ENCODE measurements around the gene LRFN4.
A peak's percentile ranks its signal among the peaks of the same experiment; 100 is the strongest.

The LRFN4 gene

DNA sequence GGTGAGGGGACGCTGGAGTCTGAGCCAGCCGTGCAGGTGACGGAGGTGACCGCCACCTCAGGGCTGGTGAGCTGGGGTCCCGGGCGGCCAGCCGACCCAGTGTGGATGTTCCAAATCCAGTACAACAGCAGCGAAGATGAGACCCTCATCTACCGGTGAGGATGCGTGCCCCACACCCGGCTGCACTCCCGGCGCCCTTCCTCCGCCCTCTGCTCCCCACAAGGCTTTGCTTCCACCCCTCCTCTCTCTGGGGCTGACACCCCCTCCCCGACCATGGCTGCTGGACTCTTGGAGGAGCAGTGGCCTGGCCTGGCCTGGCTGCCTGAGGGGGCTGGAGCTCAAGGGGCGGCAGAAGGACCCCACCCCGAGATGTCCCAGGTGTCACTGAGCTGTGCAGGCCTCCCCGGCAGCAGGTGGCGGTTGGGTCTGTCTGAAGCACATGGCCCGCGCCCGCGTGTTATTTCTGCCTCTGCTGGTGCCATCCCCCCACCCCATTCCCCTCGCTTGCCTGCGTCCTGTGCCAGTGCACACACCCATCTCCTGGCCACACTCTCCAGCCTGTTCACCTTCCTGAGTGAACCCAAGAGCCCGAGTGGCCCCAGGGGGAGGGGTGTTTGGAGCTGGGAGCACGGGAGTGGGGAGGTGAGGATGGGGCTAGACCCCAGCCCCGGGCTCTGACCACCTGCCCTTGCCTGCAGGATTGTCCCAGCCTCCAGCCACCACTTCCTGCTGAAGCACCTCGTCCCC is 2.2 kb downstream of the LRFN4 start:
- no peak for DNase-seq

- DNase-seq: no peak
Observed at GRCh38 chr11:66859686-66860448, 3.0 kb downstream of the LRFN4 start.

DNA sequence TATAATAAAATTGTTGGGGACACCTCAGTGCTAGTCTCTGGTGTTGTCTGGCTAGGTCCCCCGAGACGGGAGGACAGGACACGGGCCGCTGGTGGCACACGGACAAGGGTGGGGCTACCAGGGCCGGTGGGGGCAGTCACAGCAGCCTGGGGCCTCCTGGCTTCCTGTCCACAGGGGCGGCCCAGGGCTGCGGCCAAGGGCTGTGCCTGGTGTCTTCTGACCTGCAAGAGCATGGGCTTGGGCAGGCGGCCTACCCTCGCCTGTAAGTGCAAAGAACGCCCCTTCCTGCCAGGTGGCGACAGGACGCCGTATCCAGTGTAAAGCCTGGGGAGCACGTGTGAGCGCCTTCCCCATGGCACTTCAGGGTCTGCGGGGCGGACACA is 3.6 kb downstream of the LRFN4 start:
- no peak for DNase-seq

DNA sequence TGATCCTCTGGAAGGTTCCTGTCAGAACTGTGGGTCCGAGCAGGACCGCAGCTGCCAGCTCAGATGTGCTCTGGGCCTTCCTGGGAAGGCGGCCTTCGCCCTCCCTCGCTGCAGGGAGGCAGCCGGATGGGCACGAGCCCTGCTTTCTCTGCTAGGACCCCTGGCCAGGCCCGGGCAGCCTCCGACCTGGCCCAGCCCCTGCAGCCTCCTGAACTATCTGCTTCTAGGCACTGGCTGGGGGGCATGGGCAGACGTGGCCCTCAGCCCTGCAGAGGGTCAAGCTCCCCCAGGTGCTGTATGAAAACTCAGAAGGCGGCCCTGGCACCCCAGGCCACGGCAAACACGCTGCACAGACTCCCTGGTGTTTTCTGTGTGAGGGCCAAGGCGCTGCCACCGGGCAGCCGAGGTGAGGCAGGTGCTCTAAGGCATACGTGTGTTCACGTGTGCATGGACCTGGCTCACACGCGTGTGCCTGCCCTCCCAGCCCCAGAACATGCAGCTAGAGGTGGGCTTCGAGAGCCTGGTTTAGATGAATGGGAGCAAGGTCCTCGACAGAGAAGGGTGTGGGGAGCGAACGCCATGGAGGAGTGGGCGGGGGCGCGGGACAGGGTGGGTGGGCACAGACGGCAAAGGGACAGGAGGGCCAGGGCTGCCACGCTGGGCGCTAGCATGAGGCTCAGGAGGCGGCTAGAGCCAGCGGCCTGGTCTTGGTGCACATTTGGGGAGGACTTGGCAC is 4.3 kb downstream of the LRFN4 start:
- no peak for DNase-seq

DNA sequence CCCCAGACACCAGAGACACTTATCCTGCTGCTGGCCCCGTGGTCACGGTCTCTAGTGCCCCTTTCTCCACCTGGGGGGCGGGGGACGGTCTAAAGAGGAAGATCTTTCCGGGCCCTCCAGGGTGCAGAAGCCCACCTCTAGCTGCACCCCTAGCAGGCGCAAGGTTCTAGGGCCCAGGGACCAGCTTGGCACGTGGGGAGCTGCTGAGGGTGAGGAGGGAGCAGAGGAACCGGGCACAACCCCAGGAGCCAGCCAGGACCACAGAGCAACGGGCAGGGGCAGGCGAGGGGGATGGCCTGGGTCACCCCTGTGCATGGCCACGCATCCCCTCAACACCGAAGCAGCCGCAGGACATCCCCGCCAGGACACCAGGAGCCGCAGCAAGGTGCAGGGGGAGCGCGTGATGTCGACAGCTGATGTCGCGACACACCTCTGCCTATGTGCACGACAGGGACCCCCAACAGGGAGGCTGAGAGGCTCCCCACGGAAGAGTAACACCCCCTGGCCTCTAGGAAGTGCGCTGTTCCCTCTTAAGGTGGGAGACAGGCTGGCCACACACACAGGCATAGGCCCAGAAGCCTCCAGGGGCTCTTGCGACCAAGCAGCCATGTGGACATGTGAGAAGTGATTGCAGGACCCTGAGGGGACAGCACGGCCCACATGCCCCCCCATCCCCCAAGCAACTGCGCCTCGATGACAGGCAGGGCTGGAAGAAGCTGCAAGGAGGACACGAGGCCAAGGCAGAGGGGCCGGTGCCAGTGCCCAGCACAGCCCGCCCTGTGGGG is 5.1 kb downstream of the LRFN4 start:
- no peak for DNase-seq

GRCh38 chr11:66862559-66863037 is 5.7 kb downstream of the LRFN4 start:
- DNase-seq: no peak

GRCh38 chr11:66863428-66864125 is 6.7 kb downstream of the LRFN4 start:
- no peak for DNase-seq

DNA sequence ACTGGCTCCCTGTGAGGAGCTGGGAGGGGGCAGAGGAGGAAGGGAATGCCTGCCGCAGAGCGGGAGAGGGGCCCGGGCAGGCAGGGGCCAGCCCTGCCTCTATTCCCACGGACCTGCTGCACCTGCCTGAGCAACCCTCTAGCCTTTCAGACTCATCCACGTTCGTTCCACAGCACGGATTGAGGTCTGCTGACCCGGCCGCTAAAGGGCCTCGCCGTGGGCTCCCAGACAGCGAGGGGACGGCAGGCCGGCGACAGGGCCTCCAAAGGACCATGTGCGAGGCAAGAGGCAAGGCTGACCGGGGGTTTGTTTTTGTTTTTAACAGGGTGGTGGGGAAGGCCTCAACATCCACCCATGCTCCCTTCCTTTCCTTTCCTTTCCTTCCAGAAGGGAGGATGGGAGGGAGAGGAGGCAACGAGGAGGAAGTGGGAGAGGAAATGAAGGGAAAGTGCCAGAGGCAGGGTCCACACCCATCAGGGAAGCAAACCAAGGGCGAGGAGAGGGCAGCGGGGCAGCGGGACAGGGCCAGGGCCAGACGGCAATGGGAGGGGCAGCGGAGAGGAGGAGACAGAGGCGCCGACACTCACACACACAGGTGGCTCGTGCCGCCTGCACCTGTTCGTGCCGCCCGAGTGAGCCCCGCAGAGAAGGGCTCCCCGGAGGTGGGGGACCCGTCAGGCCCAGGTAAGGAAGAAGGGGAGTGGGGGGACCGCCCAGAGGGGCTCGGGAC is 7.5 kb downstream of the LRFN4 start:
- DNase-seq: no peak

DNA sequence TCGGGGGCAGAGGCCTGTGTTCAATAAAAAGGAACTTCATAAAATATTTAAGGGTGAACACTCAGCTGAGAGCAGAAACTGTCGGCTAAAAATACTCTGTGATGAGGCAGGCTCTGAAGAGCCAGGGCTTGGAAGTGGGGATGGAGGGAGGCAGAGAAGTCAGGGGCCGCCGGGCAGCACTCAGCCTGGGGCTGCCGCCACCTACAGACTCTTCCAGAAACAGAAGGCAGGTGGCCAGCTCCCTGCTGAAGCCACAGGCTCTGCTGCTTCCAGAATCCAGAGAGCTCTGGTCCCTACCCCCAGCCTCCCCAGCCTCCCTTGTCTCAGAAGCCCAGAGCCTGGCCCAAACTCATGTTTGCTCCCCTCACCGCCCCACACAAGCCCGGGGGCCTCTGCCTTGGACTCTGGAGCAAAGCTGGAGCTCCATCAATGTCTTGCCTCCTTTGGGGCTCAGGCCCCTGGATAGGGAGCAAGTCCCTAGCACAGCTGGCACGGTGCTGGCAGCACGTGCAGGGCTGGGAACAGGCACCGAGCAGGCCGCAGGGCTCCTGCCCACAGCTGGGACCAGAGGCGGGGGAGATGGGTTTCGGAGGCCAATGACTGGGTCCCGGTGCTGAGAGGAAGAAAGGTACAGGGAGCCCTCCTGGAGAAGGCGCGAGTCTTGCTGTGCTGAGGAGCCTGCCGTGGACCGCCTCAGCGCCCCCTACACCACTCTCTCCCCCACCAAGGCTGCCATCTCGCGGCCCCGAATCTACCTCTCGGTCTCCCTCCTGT is 8.2 kb downstream of the LRFN4 start:
- no peak for DNase-seq

DNA sequence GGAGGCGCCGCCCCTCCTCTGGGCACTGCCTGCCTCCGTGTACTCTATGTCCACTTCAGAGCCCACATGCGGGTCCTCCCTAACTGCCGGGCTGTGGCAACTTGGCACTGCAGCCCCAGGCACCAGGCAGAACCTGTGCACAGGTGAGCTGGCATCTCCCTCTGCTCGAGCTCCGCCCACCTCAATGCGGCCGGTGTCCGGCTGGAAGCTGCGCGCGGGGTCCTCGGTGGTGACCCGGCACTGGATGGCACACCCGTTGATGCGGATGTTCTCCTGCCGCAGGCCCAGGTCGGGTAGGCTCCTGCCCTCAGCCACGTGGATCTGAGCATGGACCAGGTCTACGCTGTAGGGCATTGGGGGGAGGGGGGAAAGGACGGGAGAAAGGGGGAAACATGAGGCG is 9.1 kb downstream of the LRFN4 start:
- DNase-seq: no peak

DNA sequence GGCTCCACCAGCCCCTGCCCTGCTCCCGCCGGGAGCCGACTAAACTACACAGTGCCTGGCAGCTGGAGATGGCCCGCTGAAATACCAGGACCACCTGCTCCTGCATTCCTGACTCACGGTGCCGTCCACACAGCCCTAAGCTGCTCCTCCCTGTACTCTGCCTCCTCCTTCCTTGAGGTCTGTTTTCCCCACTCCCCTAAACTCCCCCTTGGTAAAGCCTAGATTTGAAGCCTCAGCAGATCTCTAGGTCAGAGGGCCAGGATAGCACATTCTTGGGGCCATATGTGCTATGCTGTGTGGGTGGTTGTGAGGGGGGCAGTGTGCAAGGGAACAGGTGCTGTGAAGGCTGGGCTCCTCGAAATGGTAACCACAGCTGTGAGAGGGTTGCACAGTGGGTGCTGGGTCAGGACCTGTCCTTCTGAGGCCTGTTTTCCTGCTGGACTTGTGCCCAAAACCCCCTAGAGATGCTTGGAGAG is 9.7 kb downstream of the LRFN4 start:
- no peak for DNase-seq

DNA sequence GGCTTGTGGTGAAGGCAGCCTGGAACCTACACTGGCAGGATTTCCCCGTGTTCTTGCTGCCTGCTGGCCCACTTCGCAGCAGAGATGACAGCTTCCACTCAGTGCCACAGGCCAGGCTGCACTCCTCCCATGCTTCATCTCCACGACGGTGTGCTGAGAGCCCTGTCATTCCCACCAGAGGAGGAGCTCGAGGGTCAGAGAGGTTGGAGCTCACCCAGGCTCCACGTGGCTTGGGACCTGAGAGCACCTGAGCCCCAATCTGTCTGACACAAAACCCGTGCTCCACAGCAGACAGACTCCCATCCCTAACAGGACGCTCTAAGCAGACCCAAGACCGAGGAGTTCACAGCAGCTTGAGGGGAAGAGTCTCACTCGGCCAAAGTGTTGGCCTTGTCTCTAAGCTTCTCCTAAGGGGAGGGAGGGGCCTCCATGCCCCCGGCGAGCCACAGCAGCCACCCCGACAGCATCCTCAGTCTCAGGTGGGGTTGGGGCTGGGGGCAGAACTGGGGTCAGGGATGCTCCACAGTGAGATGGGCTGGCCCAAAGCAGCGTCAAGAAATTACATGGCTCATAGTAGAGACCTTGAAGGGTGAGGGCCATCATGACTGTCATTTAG is 10.7 kb downstream of the LRFN4 start:
- no peak for DNase-seq

DNA sequence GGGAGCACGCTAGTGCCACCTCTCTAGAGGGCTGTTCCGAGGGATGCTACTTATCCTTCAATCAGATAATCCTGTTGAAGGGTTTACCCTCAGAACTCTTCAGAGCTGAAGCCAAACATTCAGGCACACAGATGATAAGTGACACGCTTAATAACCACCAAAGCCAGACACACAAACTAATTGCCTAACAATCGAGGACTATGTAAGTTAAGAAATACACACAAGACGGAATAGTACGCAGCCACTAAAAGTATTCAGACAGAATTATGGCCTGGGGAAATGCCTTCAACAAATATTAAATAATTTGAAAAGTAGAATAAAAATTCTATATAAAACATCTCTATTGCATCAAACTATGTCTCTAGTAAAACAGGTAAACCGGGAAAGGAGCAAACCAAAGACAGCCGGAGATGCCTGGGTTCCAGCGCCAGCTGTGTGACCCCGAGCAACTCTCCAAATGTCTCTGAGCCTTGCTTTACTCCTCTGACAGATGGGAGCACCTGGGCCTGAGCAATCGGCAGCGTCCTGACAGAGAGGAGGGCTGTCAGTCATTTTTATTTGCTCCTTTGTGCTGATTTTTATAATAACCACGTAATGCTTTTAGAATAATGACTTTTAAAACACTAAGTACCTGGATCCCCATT is 11.3 kb downstream of the LRFN4 start:
- no peak for DNase-seq

DNA sequence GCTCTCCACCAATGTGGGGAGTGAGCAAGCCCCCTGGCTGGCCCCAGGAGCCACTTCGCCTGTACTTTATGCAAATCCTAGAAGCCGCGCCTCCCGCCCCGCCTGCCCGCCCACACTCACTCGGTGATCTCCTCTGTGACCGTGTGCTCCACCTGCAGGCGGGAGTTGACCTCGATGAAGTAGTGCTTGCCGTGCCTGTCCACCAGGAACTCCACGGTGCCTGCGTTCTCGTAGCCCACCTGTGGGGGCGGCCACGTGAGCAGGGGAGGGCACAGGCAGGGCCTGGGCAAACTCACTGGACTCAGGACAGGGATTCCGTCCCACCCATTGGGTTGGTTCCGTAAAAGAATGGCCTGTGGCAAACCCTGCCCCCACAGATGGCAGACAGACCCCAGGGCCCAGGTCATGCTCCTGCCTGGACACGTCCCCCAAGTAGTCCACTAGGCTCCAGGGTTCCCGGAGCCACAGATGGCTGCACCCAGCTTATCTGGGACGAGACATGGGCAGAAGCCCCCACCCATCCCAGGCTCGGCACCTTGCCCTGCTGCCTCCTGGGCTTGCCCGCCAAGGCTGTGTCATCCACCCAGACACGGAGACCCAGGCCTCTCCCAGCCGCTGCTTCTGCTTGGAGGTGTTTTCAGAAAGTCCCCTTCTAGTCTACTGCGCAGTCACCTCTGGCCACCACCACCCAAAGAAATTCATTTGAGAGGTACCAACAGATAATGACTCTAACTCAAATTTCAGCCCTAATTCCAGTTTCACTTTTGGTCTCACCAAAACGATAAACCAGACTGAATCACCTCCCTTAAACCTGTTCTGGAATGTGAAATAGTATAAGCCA is 12.1 kb downstream of the LRFN4 start:
- peak; percentile 74 for DNase-seq

DNA sequence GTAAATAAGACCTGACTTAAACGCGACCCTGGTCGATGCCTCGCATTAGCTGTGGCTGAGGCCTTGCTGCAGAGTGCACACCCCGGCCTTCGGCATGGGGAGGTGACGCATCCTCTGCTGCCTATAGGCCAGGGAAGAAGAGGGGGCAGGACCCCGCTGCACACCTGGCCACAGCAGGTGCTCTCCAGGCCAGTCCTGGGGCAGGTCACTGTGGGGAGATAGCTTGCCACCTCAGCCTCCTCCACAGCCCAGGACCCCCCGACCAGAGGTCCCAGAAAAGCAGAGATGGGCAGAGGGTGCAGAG is 12.7 kb downstream of the LRFN4 start:
- no peak for DNase-seq

DNA sequence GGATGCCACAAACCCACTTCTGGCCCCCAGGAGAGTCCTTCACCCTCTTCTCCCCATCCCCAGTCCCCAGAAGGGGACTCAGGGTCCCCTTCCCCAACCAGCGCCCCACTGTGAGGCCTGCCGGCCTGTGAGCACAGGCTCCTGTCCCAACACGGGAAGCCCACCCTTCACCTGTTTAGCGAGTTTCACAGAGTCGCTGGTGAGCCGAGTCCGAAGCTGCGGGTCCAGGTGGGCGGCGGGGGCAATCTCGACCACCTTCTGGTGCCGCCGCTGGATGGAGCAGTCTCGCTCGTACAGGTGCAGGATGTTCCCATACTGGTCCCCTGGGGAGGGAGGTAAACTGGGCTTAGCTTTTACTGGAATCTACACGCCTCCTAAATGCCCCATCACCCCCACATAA is 13.3 kb downstream of the LRFN4 start:
- DNase-seq: no peak

DNA sequence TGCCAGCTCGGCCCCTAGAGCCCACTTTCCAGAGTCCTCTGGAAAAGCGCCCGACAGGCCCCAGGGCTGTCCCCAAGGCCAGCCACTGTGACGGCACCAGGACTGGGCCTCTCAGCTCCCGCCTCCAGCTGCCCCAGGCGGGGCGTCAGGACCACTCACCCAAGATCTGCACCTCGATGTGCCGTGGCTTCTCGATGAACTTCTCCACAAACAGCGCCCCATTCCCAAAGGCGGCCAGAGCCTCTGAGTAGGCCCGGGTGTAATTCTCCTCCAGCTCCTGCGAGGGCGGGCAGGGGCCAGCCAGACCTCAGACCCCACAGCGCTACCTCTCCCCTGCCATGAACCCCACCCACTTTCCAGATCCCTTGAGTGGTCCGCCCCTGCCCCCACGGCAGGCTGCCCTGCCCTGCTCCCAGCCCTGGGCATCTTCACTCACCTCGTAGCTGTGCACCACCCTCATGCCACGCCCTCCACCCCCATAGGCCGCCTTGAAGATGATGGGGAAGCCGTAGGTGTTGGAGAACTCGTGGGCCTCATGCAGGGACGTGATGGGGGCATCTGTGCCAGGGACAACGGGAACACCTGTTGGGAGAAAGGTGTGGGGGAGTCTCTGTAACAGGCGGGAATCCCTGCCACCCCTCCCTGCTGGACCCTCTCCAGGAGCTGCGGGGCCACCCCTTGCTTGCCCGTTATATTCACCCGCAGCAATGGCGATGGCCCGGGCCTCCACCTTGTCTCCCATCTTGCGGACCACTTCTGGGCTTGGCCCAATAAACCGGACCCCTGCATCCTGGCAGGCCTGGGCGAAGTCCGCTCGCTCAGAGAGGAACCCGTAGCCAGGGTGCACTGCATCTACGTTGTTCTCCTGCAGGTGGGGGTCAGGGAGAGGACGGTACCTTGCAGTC is 14.0 kb downstream of the LRFN4 start:
- DNase-seq: no peak

GRCh38 chr11:66871521-66871901 is 14.6 kb downstream of the LRFN4 start:
- DNase-seq: no peak
